Epithelial cell of proximal tubule (primary cell): ENCODE results near the gene TBC1D9B. TPM values are rescaled to one million over a fixed set of nuclear protein-coding genes. Genes with fewer than 3 reads are reported as not detected.

ENCODE experiments used
- DNase-seq: peaks from one replicate; pipeline ENCODE4 v3.0.0-alpha.2; 2011; ENCODE audit warnings: low read depth
- H3K4me3 ChIP-seq: 2 replicates; pipeline ENCODE4 v1.5.1; 2011; ENCODE audit warnings: low read depth, mild to moderate bottlenecking, low read length
- CTCF ChIP-seq: conservative IDR thresholded peaks from 2 replicates; pipeline ENCODE4 v1.5.1; 2012; ENCODE audit warnings: low read depth, mild to moderate bottlenecking, low read length
- total RNA-seq: library from RNA; depleted of rRNA; stranded (reverse); fragments of >200 nt; gene quantifications from 2 replicates; pipeline ENCODE4 v1.2.3, GENCODE V29; 2015

Gene TBC1D9B
- total RNA-seq, 1 donor from 2014 or later = 69.0 TPM

GRCh38 chr5:179908528-179908927, 831 bp upstream of the TBC1D9B start:
- no peak for TF ChIP-seq CTCF
- no peak overlapping the region for H3K4me3 ChIP-seq

GRCh38 chr5:179906795-179907555, 722 bp downstream of the TBC1D9B start:
- no peak for TF ChIP-seq CTCF
- DNase-seq = no peak
- H3K4me3 ChIP-seq = peak overlapping the region; percentile 85

More at GRCh38 chr5:179908528-179908927, 831 bp upstream of the TBC1D9B start:
- DNase-seq = no peak

GRCh38 chr5:179906294-179906794, 1.4 kb downstream of the TBC1D9B start:
- no peak for DNase-seq
- TF ChIP-seq CTCF = no peak
- peak overlapping the region; percentile 85 for H3K4me3 ChIP-seq

- H3K4me3 ChIP-seq = no peak overlapping the region
- no peak for TF ChIP-seq CTCF
- no peak for DNase-seq
These were observed 2.5 kb downstream of the TBC1D9B start for GRCh38 chr5:179905161-179905560.

- DNase-seq = no peak
- TF ChIP-seq CTCF = no peak
- H3K4me3 ChIP-seq = no peak overlapping the region
These were observed 3.1 kb downstream of the TBC1D9B start for GRCh38 chr5:179904463-179905160.

GRCh38 chr5:179902763-179903158, 4.9 kb downstream of the TBC1D9B start:
- DNase-seq = no peak
- no peak for TF ChIP-seq CTCF
- H3K4me3 ChIP-seq = no peak overlapping the region
